Heart left ventricle (tissue), 13 donors: ENCODE measurements around the gene ADAMTS18.

ENCODE experiments used
- POLR2A ChIP-seq, 2 donors: fragments of 450-650 bp; IDR thresholded peaks; one replicate each; pipeline ENCODE4 v1.6.1; 2017; ENCODE audit warnings: antibody characterized with exemption in 2 of 2, mild to moderate bottlenecking in 2 of 2, moderate library complexity in 2 of 2
- TF ChIP-seq, protein P1 (sequence below), 12 donors: fragments of 200-600 bp; sonication (generic) in 4 of 12; IDR thresholded peaks; one replicate each; pipeline versions ENCODE4 v1.5.0 to v1.8.0; 2018 to 2022; ENCODE audit warnings: antibody characterized with exemption in 12 of 12, mild to moderate bottlenecking in 5 of 12
- donor health status: ischemic (EF 13 %, LVEDD 7.1; RV severe dilation, severe dysfunction).
- donor health status: DM: no; HTN: yes; CAD: no.
- donor health status: DM: no; HTN: no; CAD: no.
- donor health status: ischemic (EF 25% LVEDD 6.9; RV normal size, moderate dysfunction).
- donor health status: ischemic (EF 25% LVEDD 5.7; RV mildly dilated, moderate dysfunction).
- donor health status: ischemic (EF 35%, LVEDD 5.7; RV mildly dilated, moderate dysfunction).
- donor health status: nonischemic (EF 11% LVEDD 7.7; RV severe dilation, severe dysfunction).
- donor health status: DM: yes; HTN: yes; CAD: no.
- donor health status: PGD.
- donor health status: ischemic (EF 29% LVEDD 5.4; RV normal size, mild dysfunction).
- donor health status: nonischemic (EF 23%, LVEDD 6.1; RV moderate dilation, normal function).

DNA sequence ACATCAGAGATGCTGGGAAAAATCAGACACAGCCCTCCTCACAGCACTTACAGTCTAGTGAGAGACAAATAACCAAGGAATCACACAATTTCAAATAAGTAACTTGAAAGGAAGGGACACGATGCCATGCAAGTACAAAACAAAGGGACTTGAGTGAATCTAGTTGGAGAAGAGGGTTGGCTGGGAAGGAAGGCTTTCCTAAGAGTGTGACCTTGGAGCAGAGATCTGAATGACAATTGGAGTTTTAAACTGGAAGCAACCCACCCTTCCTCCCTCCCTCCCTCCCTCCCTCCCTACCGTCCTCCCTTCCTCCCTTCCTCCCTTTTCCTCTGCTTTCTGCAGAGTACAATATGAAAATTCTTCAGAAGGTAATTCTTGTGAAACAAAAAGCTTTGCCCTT lies 31.1 kb downstream of the ADAMTS18 start:
- TF ChIP-seq, protein P1, sequence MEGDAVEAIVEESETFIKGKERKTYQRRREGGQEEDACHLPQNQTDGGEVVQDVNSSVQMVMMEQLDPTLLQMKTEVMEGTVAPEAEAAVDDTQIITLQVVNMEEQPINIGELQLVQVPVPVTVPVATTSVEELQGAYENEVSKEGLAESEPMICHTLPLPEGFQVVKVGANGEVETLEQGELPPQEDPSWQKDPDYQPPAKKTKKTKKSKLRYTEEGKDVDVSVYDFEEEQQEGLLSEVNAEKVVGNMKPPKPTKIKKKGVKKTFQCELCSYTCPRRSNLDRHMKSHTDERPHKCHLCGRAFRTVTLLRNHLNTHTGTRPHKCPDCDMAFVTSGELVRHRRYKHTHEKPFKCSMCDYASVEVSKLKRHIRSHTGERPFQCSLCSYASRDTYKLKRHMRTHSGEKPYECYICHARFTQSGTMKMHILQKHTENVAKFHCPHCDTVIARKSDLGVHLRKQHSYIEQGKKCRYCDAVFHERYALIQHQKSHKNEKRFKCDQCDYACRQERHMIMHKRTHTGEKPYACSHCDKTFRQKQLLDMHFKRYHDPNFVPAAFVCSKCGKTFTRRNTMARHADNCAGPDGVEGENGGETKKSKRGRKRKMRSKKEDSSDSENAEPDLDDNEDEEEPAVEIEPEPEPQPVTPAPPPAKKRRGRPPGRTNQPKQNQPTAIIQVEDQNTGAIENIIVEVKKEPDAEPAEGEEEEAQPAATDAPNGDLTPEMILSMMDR (IDR thresholded peaks at IDR 0.05): no peak
- TF ChIP-seq POLR2A (IDR thresholded peaks at IDR 0.05): no peak
